Suprapubic skin (tissue), 4 donors: ENCODE measurements around the gene RAB41. TPM values are rescaled to one million over a fixed set of nuclear protein-coding genes. Genes with fewer than 3 reads are reported as not detected.
"Not testable (repeated sequence)": the region's sequence is repeated elsewhere in the genome, so short reads cannot be mapped to it uniquely, and the experiment has no call there.

Experiments used
- DNase-seq, 2 donors: peaks; one replicate each; pipeline ENCODE4 v3.0.0-alpha.2; 2019; ENCODE audit warnings: low spot score in 2 of 2
- H3K27ac ChIP-seq: fragments of 200-600 bp; sonication (generic); one replicate; pipeline ENCODE4 v1.5.1; 2019
- H3K27me3 ChIP-seq: fragments of 200-600 bp; sonication (generic); one replicate; pipeline ENCODE4 v1.5.1; 2019
- H3K36me3 ChIP-seq: fragments of 200-600 bp; sonication (generic); one replicate; pipeline ENCODE4 v1.5.1; 2019
- H3K4me1 ChIP-seq: fragments of 200-600 bp; sonication (generic); one replicate; pipeline ENCODE4 v1.5.1; 2019
- H3K4me3 ChIP-seq: fragments of 200-600 bp; sonication (generic); one replicate; pipeline ENCODE4 v1.5.1; 2019; ENCODE audit warnings: mild to moderate bottlenecking
- H3K9me3 ChIP-seq: fragments of 200-600 bp; sonication (generic); one replicate; pipeline ENCODE4 v1.5.1; 2019
- EP300 ChIP-seq: sonication (generic); formaldehyde crosslinking; IDR thresholded peaks from one replicate; pipeline ENCODE4 v1.6.1; 2017; ENCODE audit warnings: antibody characterized with exemption
- POLR2A ChIP-seq, 2 donors: fragments of 450-650 bp; IDR thresholded peaks; one replicate each; pipeline ENCODE4 v1.6.1; 2017; ENCODE audit warnings: antibody characterized with exemption in 2 of 2, mild to moderate bottlenecking in 2 of 2, moderate library complexity in 2 of 2
- POLR2AphosphoS5 ChIP-seq, 3 donors: sonication (generic); formaldehyde crosslinking; IDR thresholded peaks; one replicate each; pipeline ENCODE4 v1.6.1; 2017; ENCODE audit warnings: antibody characterized with exemption in 3 of 3
- WGBS: methylation state at CpG from one replicate; pipeline ENCODE4 v1.1.5; 2018; 5-methylcytosine and 5-hydroxymethylcytosine counted together
- total RNA-seq, 4 donors: library from RNA; depleted of rRNA; stranded (reverse); fragments of >200 nt; gene quantifications; one replicate each; pipeline ENCODE4 v1.1.0, GENCODE V29; 2016
- TF ChIP-seq, protein P1 (sequence below), 2 donors: fragments of 200-600 bp in 1 of 2; fragments of 450-650 bp in 1 of 2; sonication (generic) in 1 of 2; IDR thresholded peaks; one replicate each; pipeline ENCODE4 v1.5.1; 2016 to 2019; ENCODE audit warnings: antibody characterized with exemption in 2 of 2, mild to moderate bottlenecking in 1 of 2, moderate library complexity in 1 of 2

The RAB41 gene
- total RNA-seq, 4 donors from 2014 or later, result 0.68 TPM; not detected in 3

DNA sequence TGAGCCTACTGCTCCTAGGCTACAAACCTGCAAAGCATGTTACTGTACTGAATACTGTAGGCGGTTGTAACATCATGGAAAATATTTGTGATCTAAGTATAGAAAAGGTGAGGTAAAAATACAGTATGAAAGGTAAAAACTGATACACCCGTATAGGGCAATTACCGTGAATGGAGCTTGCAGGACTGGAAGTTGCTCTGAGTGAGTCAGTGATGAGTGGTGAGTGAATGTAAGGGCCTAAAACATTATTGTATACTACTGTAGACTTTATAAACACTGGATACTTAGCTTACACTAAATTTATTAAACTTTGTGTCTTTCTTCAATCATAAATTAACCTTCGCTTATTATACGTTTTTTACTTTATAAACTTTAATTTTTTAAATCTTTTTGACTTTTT is 11.6 kb downstream of the RAB41 start:
- no peak overlapping the region for H3K27ac ChIP-seq
- WGBS, result 83% methylated on average over 5 of the region's 5 CpGs
- H3K4me1 ChIP-seq, result peaks cover 15% of the 10 kb centered on the region
- H3K4me3 ChIP-seq, result no peak overlapping the region
- no peaks in the 10 kb centered on the region for H3K36me3 ChIP-seq
- no peak for DNase-seq
- TF ChIP-seq POLR2A (IDR thresholded peaks at IDR 0.05) (no peak), EP300 (no peak), POLR2AphosphoS5 (IDR thresholded peaks at IDR 0.05) (no peak)
- TF ChIP-seq, protein P1, sequence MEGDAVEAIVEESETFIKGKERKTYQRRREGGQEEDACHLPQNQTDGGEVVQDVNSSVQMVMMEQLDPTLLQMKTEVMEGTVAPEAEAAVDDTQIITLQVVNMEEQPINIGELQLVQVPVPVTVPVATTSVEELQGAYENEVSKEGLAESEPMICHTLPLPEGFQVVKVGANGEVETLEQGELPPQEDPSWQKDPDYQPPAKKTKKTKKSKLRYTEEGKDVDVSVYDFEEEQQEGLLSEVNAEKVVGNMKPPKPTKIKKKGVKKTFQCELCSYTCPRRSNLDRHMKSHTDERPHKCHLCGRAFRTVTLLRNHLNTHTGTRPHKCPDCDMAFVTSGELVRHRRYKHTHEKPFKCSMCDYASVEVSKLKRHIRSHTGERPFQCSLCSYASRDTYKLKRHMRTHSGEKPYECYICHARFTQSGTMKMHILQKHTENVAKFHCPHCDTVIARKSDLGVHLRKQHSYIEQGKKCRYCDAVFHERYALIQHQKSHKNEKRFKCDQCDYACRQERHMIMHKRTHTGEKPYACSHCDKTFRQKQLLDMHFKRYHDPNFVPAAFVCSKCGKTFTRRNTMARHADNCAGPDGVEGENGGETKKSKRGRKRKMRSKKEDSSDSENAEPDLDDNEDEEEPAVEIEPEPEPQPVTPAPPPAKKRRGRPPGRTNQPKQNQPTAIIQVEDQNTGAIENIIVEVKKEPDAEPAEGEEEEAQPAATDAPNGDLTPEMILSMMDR (IDR thresholded peaks at IDR 0.05), result no peak
- no peaks in the 10 kb centered on the region for H3K27me3 ChIP-seq
- no peaks in the 10 kb centered on the region for H3K9me3 ChIP-seq

DNA sequence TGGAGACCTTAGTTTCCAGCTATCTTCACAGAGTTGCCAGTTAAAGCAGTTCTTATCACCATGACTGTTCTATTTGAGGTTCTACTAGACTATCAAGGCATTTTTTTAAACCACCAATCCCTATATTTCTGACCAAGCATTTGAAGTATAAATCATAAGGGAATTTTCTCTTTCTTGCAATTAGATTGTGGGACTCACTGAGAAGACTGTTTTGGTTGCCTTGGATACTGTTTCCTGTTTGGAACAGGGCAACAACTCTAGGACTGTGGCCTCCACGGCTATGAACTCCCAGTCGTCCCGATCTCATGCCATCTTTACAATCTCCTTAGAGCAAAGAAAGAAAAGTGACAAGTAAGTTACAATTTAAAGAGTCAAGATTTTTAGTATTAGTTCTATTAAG is 19.7 kb downstream of the RAB41 start:
- TF ChIP-seq POLR2AphosphoS5 (IDR thresholded peaks at IDR 0.05), result no peak
- TF ChIP-seq, protein P1 (IDR thresholded peaks at IDR 0.05), result no peak
- TF ChIP-seq POLR2A (IDR thresholded peaks at IDR 0.05), result no peak
- TF ChIP-seq EP300, result no peak
- Histone ChIP-seq H3K4me3 (no peak overlapping the region), H3K4me1 (no peaks in the 10 kb centered on the region), H3K9me3 (no peaks in the 10 kb centered on the region), H3K27me3 (no peaks in the 10 kb centered on the region), H3K27ac (no peak overlapping the region), H3K36me3 (no peaks in the 10 kb centered on the region)
- 59% methylated on average over 3 of the region's 3 CpGs for WGBS
- no peak for DNase-seq

DNA sequence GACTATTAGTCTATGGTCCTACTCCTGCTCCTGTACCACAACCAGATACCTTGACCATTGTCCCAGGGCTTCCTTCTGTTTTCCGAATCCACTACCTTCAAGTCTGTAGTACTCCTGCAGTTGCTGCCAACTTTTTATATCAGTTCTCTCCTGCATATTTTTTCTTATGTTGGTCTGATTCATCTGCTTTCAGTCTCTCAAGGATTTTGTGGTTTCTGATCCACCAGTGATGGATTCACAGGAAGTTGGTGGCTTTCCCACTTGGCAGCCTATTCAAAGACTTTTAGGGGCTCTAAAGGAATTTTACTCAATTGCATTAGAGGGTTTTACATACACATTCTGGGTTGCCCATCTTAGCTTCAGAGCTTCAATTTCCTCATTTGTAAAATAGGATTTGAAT is 31.5 kb downstream of the RAB41 start:
- WGBS, result 81% methylated on average over 1 of the region's 1 CpG
- H3K27ac ChIP-seq, result no peak overlapping the region
- DNase-seq, result no peak
- no peaks in the 10 kb centered on the region for H3K4me1 ChIP-seq
- no peak overlapping the region for H3K4me3 ChIP-seq
- TF ChIP-seq, protein P1 (IDR thresholded peaks at IDR 0.05), result no peak
- no peak for TF ChIP-seq EP300
- no peak for TF ChIP-seq POLR2A (IDR thresholded peaks at IDR 0.05)
- no peak for TF ChIP-seq POLR2AphosphoS5 (IDR thresholded peaks at IDR 0.05)
- H3K27me3 ChIP-seq, result no peaks in the 10 kb centered on the region
- H3K36me3 ChIP-seq, result no peaks in the 10 kb centered on the region
- H3K9me3 ChIP-seq, result no peaks in the 10 kb centered on the region

DNA sequence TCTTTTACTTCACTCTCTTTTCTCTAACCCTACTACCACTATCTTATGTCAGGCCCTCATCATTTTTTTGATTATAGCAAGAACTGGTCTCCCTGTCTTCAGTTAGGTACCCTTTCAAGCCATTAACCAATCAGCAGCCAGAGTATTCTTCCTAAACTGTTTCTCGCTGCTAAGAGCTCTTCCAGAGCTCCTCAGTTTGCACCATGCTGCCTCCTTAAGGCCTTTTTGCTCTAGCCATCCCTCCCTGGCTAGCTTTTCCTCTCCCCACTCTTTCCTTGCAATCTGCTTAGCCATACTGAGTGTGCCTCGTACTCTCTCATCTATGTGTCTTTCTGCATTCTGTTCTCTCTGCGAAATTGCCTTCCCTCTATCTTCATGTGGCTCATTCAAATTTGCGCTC is 40.8 kb downstream of the RAB41 start:
- no peaks in the 10 kb centered on the region for H3K36me3 ChIP-seq
- no peaks in the 10 kb centered on the region for H3K27me3 ChIP-seq
- no peaks in the 10 kb centered on the region for H3K9me3 ChIP-seq
- WGBS, result 81% methylated on average over 4 of the region's 4 CpGs
- no peak for DNase-seq
- TF ChIP-seq EP300, result no peak
- TF ChIP-seq, protein P1 (IDR thresholded peaks at IDR 0.05), result no peak
- TF ChIP-seq POLR2A (IDR thresholded peaks at IDR 0.05), result no peak
- no peak for TF ChIP-seq POLR2AphosphoS5 (IDR thresholded peaks at IDR 0.05)
- H3K4me3 ChIP-seq, result no peak overlapping the region
- no peak overlapping the region for H3K27ac ChIP-seq
- H3K4me1 ChIP-seq, result no peaks in the 10 kb centered on the region

DNA sequence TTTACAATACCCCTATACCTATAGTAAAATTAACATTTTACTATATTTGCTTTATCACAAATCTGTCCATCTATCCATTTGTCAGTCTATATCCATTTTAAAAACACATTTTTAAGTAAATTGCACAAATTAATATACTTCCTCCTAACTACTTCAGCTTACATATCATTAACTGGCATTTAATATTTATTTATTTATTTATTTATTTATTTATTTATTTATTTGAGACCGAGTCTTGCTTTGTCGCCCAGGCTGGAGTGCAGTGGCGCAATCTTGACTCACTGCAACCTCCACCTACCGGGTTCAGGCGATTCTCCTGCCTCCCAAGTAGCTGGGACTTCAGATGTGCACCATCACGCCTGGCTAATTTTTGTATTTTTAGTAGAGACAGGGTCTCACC is 41.7 kb downstream of the RAB41 start:
- H3K4me1 ChIP-seq, DNase-seq, H3K9me3 ChIP-seq, H3K27me3 ChIP-seq, H3K36me3 ChIP-seq, H3K4me3 ChIP-seq, H3K27ac ChIP-seq: not testable (repeated sequence)
- 88% methylated on average over 6 of the region's 6 CpGs for WGBS

DNA sequence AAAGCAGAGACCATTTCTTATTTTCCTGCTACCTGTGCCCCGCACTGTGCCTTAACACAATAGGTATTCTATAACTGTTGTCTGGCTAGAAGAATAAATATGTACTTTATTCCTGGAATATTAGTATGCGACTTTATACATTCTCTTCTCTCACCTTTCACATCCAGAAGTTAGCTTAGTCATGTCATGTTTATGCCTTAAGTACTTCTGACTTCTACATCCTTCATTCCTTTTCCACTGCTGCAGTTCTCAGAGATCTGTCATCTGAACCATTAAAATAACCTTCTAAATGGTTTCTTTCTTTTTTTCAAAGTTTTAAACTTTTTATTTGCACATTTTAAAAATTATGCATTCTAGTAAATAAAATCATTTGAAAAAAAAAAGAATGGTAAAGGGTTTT is 42.4 kb downstream of the RAB41 start:
- Histone ChIP-seq H3K9me3 (no peaks in the 10 kb centered on the region), H3K4me3 (no peak overlapping the region), H3K27ac (no peak overlapping the region), H3K36me3 (no peaks in the 10 kb centered on the region), H3K27me3 (no peaks in the 10 kb centered on the region), H3K4me1 (no peaks in the 10 kb centered on the region)
- TF ChIP-seq POLR2AphosphoS5 (IDR thresholded peaks at IDR 0.05), result no peak
- TF ChIP-seq, protein P1 (IDR thresholded peaks at IDR 0.05), result no peak
- TF ChIP-seq EP300, result no peak
- no peak for TF ChIP-seq POLR2A (IDR thresholded peaks at IDR 0.05)
- no peak for DNase-seq
- WGBS, result 85% methylated on average over 2 of the region's 2 CpGs
